Inferior parietal cortex (tissue), 1 donor: ENCODE measurements around the gene TM9SF1.

Experiments used
- DNase-seq: peaks from one replicate; pipeline ENCODE4 v3.0.0-alpha.2; 2016; ENCODE audit errors: extremely low spot score

Gene TM9SF1

GRCh38 chr14:24178399-24179178 lies 16.7 kb downstream of the TM9SF1 start:
- no peak for DNase-seq

DNA sequence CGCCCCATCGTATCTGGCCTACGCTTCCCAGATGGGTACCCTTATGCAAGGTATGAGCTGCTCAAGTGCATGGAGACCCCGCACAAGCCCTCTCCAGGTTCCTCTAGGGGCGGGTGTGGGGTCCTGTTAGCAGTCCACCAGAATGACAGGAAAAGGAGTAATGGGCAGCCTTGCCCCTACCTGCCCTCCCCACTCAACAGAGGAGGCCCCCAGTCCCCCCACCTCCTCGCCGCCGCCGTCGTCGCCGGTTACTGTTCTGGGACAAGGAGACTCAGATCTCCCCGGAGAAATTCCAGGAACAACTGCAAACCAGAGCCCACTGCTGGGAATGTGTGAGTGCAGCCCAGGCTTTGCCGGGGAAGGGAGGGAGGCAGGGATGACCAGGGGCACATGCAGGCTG lies 17.4 kb downstream of the TM9SF1 start:
- DNase-seq, result no peak

- DNase-seq, result no peak
Measured at GRCh38 chr14:24177041-24177825, 18.0 kb downstream of the TM9SF1 start.

GRCh38 chr14:24176599-24176998 lies 18.6 kb downstream of the TM9SF1 start:
- no peak for DNase-seq

- DNase-seq, result no peak
Measured at GRCh38 chr14:24172871-24173281, 22.4 kb downstream of the TM9SF1 start.

DNA sequence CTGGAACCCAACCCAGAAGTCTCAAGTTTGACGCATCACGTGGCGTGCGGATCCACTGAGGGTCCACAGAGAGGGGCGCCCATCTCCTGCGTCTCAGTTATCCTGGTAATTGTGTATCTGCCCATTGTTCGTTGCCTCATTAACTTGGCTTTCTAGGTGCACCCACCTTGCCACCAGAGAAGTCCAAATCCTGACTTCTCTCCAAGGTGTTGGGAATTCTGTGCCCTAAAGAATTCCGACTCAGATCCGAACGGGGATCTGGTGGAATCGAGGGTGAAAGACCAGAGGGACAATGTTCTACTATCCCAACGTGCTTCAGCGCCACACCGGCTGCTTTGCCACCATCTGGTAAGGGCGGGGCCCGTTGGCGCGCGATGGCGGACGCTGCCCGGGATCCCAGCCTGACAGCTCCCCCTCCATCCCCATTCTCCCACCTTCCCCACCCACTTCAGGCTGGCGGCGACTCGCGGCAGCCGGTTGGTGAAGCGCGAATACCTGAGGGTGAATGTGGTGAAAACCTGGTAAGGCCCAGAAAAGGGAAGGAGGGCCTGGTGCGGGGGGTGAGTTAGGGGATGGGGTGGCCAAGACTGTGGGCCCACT lies 22.9 kb downstream of the TM9SF1 start:
- DNase-seq, result no peak

DNA sequence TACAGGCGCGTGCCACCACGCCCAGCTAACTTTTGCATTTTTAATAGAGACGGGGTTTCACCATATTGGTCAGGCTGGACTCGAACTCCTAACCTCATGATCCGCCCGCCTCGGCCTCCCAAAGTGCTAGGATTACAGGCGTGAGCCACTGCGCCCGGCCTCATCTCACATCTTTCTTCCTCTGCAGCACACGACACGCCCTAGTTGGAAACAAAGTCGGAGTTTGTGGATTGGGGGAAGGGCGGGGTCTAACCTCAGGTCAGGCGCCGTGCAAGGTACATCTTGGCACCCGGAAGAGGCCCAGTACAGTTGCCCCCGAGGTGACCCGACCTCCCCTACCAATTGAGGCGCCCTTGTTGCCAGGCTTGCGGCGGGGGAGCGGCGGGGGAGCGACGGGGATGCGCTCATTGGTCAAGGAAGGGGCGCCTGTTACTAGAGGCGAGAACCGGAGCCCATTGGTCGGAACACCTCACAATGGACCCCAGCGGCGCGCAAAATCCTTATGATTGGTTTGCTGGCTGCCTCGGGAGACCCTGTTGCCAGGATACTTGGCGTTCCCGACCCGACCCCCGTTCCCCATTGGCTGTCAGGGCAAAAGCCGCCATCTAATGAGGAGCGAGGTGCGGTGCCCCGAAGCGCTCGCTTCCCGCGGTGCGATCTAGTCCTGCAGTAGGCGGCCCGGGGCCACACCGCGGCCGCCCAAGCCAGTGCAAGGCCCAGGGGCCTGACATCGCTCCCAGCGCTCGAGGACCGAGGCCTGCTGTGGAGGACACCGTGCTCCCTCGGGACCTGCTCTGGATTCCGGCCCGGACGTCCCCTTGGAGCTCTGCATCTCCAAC lies 23.6 kb downstream of the TM9SF1 start, which contains the start of gene REC8:
REC8 (plus strand) TSS at position 659 of the 839 bp plus-strand sequence. CDS start 473 bp downstream, outside the sequence.
- DNase-seq, result peak; percentile 88

DNA sequence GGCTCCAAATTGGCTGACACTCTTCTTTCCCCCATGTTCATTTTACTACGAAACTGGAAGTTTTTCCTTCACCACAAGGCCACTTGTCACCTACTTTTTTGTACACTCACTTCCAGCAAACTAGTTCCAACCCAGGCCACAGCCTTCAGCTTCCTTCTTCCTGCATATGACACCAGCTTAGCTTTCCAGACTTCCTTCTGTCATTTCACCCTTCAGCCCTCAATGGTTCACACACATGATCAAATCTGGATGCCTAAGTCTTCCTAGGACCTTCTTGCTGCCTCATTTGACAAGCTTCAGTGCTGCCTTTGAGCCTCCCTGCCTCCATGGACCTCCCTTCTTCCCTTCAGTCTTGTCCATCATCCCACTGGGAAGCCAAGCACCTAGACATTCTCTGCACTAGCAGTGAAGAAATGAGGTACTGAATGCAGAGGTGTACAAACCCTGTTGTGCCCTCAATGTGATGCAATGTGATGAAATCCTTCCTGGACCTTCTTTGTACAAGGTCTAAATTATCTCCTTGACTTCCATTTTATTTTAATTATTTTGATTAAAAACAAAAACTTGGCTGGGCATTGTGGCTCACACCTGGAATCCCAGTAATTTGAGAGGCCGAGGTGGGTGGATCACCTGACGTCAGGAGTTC lies 27.6 kb downstream of the TM9SF1 start:
- DNase-seq, result no peak

DNA sequence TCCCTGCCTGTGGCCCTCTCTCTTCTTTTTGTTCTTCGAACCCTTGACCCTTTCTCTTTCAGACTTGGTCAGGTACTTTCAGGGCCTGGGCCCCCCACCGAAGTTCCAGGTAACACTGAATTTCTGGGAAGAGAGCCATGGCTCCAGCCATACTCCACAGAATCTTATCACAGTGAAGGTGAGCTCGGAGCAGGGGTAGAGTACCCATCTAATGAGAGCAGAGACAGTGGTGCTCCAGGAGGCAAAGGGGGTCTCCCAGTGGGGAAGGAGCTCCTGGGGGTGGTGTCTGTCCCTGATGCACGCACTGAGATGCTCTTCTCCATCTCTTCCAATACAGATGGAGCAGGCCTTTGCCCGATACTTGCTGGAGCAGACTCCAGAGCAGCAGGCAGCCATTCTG lies 29.5 kb downstream of the TM9SF1 start:
- no peak for DNase-seq

- no peak for DNase-seq
Measured at GRCh38 chr14:24164518-24164991, 30.7 kb downstream of the TM9SF1 start.

DNA sequence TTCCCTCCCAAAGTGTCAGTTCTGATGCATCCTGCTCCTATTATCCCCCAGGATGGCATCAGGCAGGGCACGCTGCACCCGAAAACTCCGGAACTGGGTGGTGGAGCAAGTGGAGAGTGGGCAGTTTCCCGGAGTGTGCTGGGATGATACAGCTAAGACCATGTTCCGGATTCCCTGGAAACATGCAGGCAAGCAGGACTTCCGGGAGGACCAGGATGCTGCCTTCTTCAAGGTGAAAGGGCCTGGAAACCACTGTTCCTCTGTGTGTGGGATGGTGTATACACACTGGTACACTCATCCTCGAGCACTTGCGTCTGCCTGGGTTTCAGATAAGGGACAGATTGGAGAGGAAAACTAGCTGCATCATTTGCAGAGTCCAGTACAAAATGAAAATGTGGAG lies 33.1 kb downstream of the TM9SF1 start:
- no peak for DNase-seq

- DNase-seq, result peak; percentile 97
Measured at GRCh38 chr14:24160850-24161804, 34.1 kb downstream of the TM9SF1 start, which contains the start of gene IRF9. Gene IRF9 (plus strand): TSS chr14:24161265. CDS start chr14:24162145, 880 bp downstream.

DNA sequence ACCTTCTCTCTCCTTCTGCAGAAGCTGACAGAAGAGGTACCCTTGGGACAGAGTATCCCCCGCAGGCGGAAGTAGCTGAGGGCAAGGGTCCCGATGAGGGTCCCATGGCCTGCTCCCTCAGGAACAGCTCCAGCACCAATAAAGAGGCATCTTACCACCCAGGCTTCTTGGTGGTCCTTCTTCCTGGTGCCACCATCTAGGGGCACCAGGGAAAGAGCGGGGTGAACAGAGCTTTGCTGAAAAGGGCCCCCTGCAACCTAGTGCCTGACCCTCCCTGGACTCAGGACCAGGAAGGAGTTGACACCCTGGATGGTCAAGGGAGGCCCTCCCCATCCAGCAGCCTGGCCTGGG lies 34.8 kb downstream of the TM9SF1 start:
- no peak for DNase-seq

DNA sequence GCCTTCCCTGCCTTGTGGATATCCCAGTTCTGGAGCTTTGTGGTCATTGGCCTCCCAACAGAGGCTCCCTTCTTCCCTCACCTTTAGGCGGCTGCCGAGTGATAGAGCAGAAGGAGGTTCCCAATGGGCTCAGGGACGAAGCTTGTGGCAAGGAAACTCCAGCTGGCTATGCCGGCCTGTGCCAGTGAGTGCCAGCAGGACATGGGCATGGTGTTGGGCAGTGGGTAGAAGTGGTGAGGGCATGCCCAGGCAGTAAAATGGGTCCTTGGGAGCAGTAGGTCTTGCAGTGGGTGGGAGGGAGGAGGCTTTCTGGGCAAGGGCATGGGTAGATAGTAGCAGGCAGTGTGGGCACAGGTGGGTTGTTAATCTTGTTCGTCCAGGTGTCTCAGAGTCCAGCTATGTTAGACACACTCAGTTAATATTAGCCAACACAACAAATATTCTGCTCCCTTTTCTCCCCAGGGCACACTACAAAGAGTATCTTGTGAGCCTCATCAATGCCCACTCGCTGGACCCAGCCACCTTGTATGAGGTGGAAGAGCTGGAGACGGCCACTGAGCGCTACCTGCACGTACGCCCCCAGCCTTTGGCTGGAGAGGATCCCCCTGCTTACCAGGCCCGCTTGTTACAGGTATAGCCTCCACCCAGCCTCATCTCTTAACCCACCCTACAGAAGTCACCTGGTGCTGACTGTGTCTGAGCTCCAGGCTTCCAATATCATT lies 35.3 kb downstream of the TM9SF1 start:
- DNase-seq, result no peak

DNA sequence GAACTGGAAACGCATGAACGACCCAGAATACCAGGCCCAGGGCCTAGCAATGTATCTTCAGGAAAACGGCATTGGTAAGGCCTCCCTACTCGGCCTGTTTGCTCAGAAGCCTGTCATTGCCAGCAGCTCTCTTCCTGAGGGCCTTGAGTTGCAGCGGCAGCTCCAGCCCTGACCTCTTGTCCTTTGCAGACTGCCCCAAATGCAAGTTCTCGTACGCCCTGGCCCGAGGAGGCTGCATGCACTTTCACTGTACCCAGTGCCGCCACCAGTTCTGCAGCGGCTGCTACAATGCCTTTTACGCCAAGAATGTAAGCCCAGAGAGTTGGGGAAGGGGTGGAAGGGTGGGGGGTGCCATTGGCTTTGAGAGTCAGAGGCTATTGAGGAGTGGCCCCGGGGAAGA lies 37.9 kb downstream of the TM9SF1 start:
- DNase-seq, result no peak

DNA sequence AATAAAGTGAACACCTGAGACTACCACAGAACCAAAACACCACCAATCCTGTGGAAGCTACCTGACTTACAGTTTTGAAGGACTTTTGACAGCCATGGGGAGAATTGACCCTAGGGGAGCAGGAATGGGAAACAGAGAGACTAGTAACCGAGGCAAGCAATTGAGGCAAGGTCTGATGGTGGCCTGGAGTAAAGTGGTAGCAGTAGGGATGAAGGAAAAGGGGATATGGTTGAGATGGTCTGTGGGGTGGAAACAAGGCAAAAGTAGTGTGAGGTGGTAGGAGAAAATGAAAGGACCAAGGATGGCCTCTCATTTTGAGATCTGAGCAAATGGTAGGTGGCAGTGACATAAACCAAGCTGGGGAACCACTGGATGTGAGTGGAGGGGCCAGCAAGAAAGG lies 38.4 kb downstream of the TM9SF1 start:
- DNase-seq, result no peak

DNA sequence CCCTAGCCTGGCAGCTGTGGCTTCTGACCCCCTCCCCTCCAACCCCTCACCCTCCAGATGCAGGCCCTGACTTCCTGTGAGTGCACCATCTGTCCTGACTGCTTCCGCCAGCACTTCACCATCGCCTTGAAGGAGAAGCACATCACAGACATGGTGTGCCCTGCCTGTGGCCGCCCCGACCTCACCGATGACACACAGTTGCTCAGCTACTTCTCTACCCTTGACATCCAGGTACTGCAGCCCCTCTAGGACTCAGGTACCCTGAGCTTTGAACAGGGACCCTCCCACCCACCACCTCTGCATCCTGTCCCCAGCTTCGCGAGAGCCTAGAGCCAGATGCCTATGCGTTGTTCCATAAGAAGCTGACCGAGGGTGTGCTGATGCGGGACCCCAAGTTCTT lies 40.1 kb downstream of the TM9SF1 start:
- DNase-seq, result no peak

- DNase-seq, result no peak
Measured at GRCh38 chr14:24151404-24152080, 43.7 kb downstream of the TM9SF1 start.

DNA sequence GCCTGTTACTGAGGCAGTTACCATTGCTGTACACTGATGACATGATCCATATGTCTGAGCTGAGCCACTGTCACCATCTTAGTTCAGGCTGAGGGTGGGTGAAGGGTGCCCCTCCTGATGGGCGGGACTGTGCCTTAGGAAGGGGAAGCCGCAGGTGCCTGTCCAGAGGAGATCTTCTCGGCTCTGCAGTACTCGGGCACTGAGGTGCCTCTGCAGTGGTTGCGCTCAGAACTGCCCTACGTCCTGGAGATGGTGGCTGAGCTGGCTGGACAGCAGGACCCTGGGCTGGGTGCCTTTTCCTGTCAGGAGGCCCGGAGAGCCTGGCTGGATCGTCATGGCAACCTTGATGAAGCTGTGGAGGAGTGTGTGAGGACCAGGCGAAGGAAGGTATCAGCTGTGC lies 44.2 kb downstream of the TM9SF1 start:
- no peak for DNase-seq
